ENCODE measurements around the gene CELSR1.
"Not testable (repeated sequence)": the region's sequence is repeated elsewhere in the genome, so short reads cannot be mapped to it uniquely, and the experiment has no call there.

Gene CELSR1

DNA sequence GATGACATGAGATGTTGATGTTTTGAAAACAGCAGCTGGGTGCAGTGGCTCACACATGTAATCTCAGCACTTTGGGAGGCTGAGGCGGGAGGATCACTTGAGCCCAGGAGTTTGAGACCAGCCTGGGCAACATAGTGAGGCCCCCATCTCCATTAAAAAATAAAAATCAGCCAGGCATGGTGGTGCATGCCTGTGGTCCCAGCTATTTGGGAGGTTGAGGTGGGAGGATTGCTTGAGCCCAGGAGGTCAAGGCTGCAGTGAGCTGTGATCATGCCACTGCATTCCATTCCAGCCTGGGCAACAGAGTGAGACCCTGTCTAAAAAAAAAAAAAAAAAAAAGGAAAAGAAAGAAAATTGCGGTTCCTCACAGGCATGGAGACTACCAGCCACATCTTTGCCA is 224.6 kb downstream of the CELSR1 start:
- DNase-seq, result not testable (repeated sequence)

GRCh38 chr22:46312056-46312455 is 225.4 kb downstream of the CELSR1 start:
- DNase-seq, result no peak
